Measurements from ENCODE around the gene NUCKS1.

Gene NUCKS1

GRCh38 chr1:205792481-205792881 is 42.5 kb upstream of the NUCKS1 start:
- Histone ChIP-seq H3K36me3 (peaks cover 62% of the 10 kb centered on the region), H3K27me3 (ENCODE audit: insufficient read depth, low read depth, severe bottlenecking) (no peaks in the 10 kb centered on the region), H3K9me3 (ENCODE audit: severe bottlenecking) (no peaks in the 10 kb centered on the region), H3K4me3 (ENCODE audit: low read depth, low read length) (no peak overlapping the region), H3K27ac (no peak overlapping the region)
- no peak for TF ChIP-seq CTCF (IDR thresholded peaks at IDR 0.05; ENCODE audit: low read depth, low read length)
- DNase-seq: no peak

- peak; percentile 100 for TF ChIP-seq CTCF (IDR thresholded peaks at IDR 0.05; ENCODE audit: low read depth, low read length)
- no peak overlapping the region for H3K4me3 ChIP-seq (ENCODE audit: low read depth, low read length)
- H3K9me3 ChIP-seq (ENCODE audit: severe bottlenecking): no peaks in the 10 kb centered on the region
- H3K27ac ChIP-seq: peak overlapping the region; percentile 7
- H3K36me3 ChIP-seq: peaks cover 54% of the 10 kb centered on the region
- H3K27me3 ChIP-seq (ENCODE audit: insufficient read depth, low read depth, severe bottlenecking): no peaks in the 10 kb centered on the region
- peak; percentile 93 for DNase-seq
Observed at GRCh38 chr1:205791568-205792180, 41.7 kb upstream of the NUCKS1 start.

- Histone ChIP-seq H3K27me3 (ENCODE audit: insufficient read depth, low read depth, severe bottlenecking) (no peaks in the 10 kb centered on the region), H3K4me3 (ENCODE audit: low read depth, low read length) (no peak overlapping the region), H3K27ac (no peak overlapping the region), H3K36me3 (peaks cover 25% of the 10 kb centered on the region), H3K9me3 (ENCODE audit: severe bottlenecking) (no peaks in the 10 kb centered on the region)
- no peak for DNase-seq
- TF ChIP-seq CTCF (IDR thresholded peaks at IDR 0.05; ENCODE audit: low read depth, low read length): no peak
Observed at GRCh38 chr1:205787287-205787916, 37.4 kb upstream of the NUCKS1 start.

GRCh38 chr1:205786601-205787000 is 36.6 kb upstream of the NUCKS1 start:
- H3K9me3 ChIP-seq (ENCODE audit: severe bottlenecking): no peaks in the 10 kb centered on the region
- no peaks in the 10 kb centered on the region for H3K27me3 ChIP-seq (ENCODE audit: insufficient read depth, low read depth, severe bottlenecking)
- H3K36me3 ChIP-seq: peaks cover 18% of the 10 kb centered on the region
- DNase-seq: no peak
- H3K4me3 ChIP-seq (ENCODE audit: low read depth, low read length): no peak overlapping the region
- no peak for TF ChIP-seq CTCF (IDR thresholded peaks at IDR 0.05; ENCODE audit: low read depth, low read length)
- no peak overlapping the region for H3K27ac ChIP-seq

- TF ChIP-seq CTCF (IDR thresholded peaks at IDR 0.05; ENCODE audit: low read depth, low read length): no peak
- H3K9me3 ChIP-seq (ENCODE audit: severe bottlenecking): no peaks in the 10 kb centered on the region
Observed at GRCh38 chr1:205785446-205785845, 35.5 kb upstream of the NUCKS1 start.

GRCh38 chr1:205783904-205784303 is 33.9 kb upstream of the NUCKS1 start:
- DNase-seq: no peak
- Histone ChIP-seq H3K27ac (no peak overlapping the region), H3K36me3 (no peaks in the 10 kb centered on the region), H3K9me3 (ENCODE audit: severe bottlenecking) (no peaks in the 10 kb centered on the region), H3K27me3 (ENCODE audit: insufficient read depth, low read depth, severe bottlenecking) (no peaks in the 10 kb centered on the region), H3K4me3 (ENCODE audit: low read depth, low read length) (no peak overlapping the region)
- no peak for TF ChIP-seq CTCF (IDR thresholded peaks at IDR 0.05; ENCODE audit: low read depth, low read length)

More at GRCh38 chr1:205785446-205785845, 35.5 kb upstream of the NUCKS1 start:
- peaks cover 7% of the 10 kb centered on the region for H3K36me3 ChIP-seq
- H3K27ac ChIP-seq: no peak overlapping the region
- H3K27me3 ChIP-seq (ENCODE audit: insufficient read depth, low read depth, severe bottlenecking): no peaks in the 10 kb centered on the region
- DNase-seq: no peak
- H3K4me3 ChIP-seq (ENCODE audit: low read depth, low read length): no peak overlapping the region

Measured in WERI-Rb-1 (cell line).